Activated T-cell treated with anti-CD3 and anti-CD28 coated beads, Interleukin-2, amount 50 U/mL, for 72 hours (primary cell): ENCODE measurements around the gene CRISP2. TPM values are rescaled to one million over a fixed set of nuclear protein-coding genes. Genes with fewer than 3 reads are reported as not detected.
"Not testable (repeated sequence)": the region's sequence is repeated elsewhere in the genome, so short reads cannot be mapped to it uniquely, and the experiment has no call there.

Experiments
- ATAC-seq, 2 donors: fragments of 150-1000 bp; cut with Tn5 transposase; replicated peaks in 1 of 2; 2 replicates each; pipeline ENCODE4 v1.10.0; 2021; ENCODE audit warnings: moderate library complexity in 2 of 2, mild to moderate bottlenecking in 1 of 2
- DNase-seq, 2 donors: peaks; one replicate each; pipeline ENCODE4 v3.0.0; 2021 to 2022; ENCODE audit warnings: mixed read lengths in 1 of 2
- H3K27ac Mint-ChIP-seq: one replicate; pipeline ENCODE4 v1.8.0; 2022; ENCODE audit warnings: mild to moderate bottlenecking, moderate library complexity, mixed read lengths
- H3K27me3 Mint-ChIP-seq: one replicate; pipeline ENCODE4 v1.8.0; 2022; ENCODE audit warnings: low read depth, mixed read lengths
- H3K36me3 Mint-ChIP-seq, 2 donors: one replicate each; pipeline ENCODE4 v1.8.0; 2022; ENCODE audit warnings: mixed read lengths in 2 of 2, mild to moderate bottlenecking in 1 of 2; ENCODE audit not compliant: insufficient read depth in 2 of 2
- H3K4me1 Mint-ChIP-seq: one replicate; pipeline ENCODE4 v1.8.0; 2022; ENCODE audit warnings: low read depth, mixed read lengths
- H3K4me3 Mint-ChIP-seq, 2 donors: one replicate each; pipeline ENCODE4 v1.8.0; 2022; ENCODE audit warnings: mild to moderate bottlenecking in 2 of 2, mixed read lengths in 2 of 2, moderate library complexity in 2 of 2
- H3K9me3 Mint-ChIP-seq, 2 donors: one replicate each; pipeline ENCODE4 v1.8.0; 2022; ENCODE audit warnings: mixed read lengths in 2 of 2
- total RNA-seq, 2 donors: library from RNA; stranded (reverse); gene quantifications; one replicate each; pipeline ENCODE4 v1.2.3, GENCODE V29; 2022

The CRISP2 gene, protein sequence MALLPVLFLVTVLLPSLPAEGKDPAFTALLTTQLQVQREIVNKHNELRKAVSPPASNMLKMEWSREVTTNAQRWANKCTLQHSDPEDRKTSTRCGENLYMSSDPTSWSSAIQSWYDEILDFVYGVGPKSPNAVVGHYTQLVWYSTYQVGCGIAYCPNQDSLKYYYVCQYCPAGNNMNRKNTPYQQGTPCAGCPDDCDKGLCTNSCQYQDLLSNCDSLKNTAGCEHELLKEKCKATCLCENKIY
- not detected for total RNA-seq

DNA sequence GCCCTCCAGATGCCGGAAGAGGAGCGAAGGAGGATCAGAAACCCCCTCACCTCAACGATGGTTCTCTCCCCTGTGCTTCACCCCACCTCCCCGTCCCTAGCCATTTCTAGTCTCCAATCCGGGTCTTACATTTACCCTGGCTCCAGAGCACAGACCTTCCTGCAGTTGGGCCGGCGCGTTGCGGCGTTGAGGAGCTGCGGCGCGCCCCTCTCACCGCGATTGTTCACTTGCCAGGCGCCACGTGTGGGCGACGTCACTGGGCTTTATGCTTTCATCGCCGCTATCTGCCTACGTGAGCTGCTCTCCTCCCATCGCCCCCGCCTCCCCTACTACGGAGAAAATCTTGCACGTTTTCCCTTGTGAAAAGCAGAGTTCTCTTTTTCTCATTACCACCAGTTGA lies at the start of gene CRISP2:
TSS of gene CRISP2 (minus strand) at position 198 of the 400 bp plus-strand sequence. CDS start 4,347 bp downstream, outside the sequence.
- no peaks in the 10 kb centered on the region for H3K36me3 Mint-ChIP-seq
- ATAC-seq = no peak
- no peaks in the 10 kb centered on the region for H3K27me3 Mint-ChIP-seq
- peaks cover 2 to 5% of the 10 kb centered on the region in 2 donors for H3K9me3 Mint-ChIP-seq
- no peak within 1 kb of the TSS for H3K27ac Mint-ChIP-seq
- no peak within 1 kb of the TSS for H3K4me3 Mint-ChIP-seq
- no peak for DNase-seq
- H3K4me1 Mint-ChIP-seq = no peaks in the 10 kb centered on the region

DNA sequence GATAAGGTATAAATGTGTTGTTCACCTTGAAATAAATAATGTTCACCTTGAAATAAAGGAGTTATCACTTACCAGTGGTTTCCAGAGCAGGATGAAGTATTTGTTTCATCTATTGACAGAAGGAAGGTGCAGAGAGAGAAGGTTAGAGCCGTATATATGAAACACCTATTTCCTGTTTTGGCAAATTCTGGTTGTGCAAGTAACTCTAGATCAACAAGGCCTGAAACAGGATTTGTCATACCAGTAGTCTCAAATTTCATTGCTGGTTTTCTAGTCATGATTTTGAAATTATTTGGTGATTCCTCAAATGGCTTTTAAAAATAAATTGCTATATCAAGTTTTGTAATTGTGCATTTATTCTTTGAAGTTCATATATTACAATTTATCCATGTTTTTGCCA lies 30.9 kb upstream of the CRISP2 start, which contains the start of gene CRISP3:
TSS of gene CRISP3 (minus strand) at position 130 of the 400 bp plus-strand sequence. CDS start at position 109, 21 bp downstream.
- peaks cover 2% of the 10 kb centered on the region in 2 donors for H3K9me3 Mint-ChIP-seq
- no peak within 1 kb of the TSS for H3K27ac Mint-ChIP-seq
- no peak within 1 kb of the TSS for H3K4me3 Mint-ChIP-seq
- no peak for DNase-seq
- no peaks in the 10 kb centered on the region for H3K27me3 Mint-ChIP-seq
- H3K36me3 Mint-ChIP-seq = no peaks in the 10 kb centered on the region
- H3K4me1 Mint-ChIP-seq = no peaks in the 10 kb centered on the region
- no peak for ATAC-seq

DNA sequence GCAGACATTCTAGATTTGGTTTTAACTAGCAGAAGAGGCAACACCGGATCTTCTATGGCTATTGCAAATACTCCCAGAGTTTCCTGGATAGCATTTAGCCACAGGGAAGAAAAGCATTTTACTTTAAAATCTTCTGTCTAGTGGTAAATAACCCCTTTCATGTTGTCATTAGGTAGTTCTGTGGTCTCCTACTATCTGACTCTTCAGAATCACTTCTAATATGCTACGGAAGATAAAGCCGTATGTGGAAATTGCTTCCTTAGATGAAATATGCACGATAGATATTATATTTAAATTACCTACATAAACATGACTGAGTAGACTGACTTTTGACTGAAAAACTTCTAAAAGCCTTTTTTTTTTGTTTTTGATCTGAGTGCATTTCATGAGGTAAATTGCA lies 30.1 kb upstream of the CRISP2 start:
- no peak for DNase-seq
- no peak for ATAC-seq
- Mint-ChIP-seq H3K27ac (no peak overlapping the region), H3K27me3 (no peaks in the 10 kb centered on the region), H3K4me3 (no peak overlapping the region), H3K4me1 (no peaks in the 10 kb centered on the region), H3K9me3 (peaks cover 2% of the 10 kb centered on the region in 2 donors), H3K36me3 (no peaks in the 10 kb centered on the region)

DNA sequence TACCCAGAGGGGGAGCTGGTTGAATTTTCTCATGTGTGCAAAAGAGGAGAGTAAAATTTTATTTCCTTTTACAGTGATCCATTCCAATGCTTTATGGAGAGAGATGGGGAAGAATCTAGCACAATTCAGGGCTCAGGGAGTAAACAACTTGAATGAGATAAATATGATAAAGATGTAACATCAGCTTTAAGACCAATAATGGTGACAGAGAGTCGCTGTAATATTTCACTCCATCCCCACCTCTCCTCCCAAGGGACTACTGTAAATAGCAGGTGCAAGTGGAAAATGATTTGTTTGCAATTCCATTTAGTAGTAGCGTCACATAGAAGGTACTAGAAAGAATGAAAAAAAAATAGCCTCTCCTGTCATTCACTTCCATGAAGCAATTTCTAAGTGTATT lies 26.1 kb upstream of the CRISP2 start:
- Mint-ChIP-seq H3K27me3 (no peaks in the 10 kb centered on the region), H3K4me3 (no peak overlapping the region), H3K4me1 (no peaks in the 10 kb centered on the region), H3K9me3 (peaks cover 2% of the 10 kb centered on the region in 2 donors), H3K36me3 (no peaks in the 10 kb centered on the region), H3K27ac (no peak overlapping the region)
- DNase-seq (no peak), ATAC-seq (no peak)

DNA sequence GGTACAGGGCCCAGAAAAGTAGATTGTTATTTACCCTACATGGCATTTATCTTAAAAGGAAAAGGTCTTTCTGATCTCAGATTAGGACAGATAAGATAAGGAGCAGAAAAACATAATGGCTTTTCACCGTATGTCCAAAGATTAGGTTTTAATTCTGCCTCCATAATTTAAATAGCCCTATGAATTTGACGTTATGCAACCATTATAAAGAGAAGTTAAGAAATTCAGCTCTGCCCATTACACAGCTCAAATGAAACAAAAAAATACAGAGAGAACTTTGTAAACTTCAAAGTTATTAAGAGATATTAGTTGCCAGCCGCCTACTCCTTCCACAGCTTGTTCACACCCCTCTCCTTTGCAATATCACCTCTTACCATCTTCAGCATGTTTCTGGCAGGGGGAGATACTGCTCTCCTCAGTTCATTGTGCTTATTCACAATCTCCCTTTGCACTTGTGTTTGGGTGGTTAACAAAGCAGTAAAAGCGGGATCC lies 22.7 kb upstream of the CRISP2 start:
- DNase-seq = no peak
- no peaks in the 10 kb centered on the region for H3K27me3 Mint-ChIP-seq
- peaks cover 1 to 2% of the 10 kb centered on the region in 2 donors for H3K9me3 Mint-ChIP-seq
- no peaks in the 10 kb centered on the region for H3K4me1 Mint-ChIP-seq
- ATAC-seq = no peak
- H3K36me3 Mint-ChIP-seq = no peaks in the 10 kb centered on the region
- H3K4me3 Mint-ChIP-seq = no peak overlapping the region
- no peak overlapping the region for H3K27ac Mint-ChIP-seq

DNA sequence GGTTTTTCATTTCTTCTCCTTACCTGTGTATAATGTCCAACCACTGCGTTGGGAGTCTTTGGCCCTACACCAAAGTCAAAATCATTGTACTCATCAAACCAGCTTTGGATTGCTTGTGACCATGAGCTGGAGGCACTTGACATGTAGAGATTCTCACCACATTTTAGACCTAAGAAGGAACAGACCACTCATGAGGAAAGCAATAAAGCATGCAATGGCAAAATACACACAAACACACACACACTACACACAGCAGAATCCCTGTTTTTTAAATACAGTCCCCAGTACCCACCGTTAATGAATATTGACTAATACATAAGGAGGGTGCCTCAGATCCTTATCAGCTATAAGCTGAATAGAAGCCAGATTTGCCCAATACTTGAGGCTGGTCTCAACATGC lies 20.3 kb upstream of the CRISP2 start:
- Mint-ChIP-seq H3K27me3 (no peaks in the 10 kb centered on the region), H3K36me3 (no peaks in the 10 kb centered on the region), H3K9me3 (peaks cover 0 to 2% of the 10 kb centered on the region in 2 donors), H3K4me3 (no peak overlapping the region), H3K27ac (no peak overlapping the region), H3K4me1 (no peaks in the 10 kb centered on the region)
- ATAC-seq = no peak
- no peak for DNase-seq

DNA sequence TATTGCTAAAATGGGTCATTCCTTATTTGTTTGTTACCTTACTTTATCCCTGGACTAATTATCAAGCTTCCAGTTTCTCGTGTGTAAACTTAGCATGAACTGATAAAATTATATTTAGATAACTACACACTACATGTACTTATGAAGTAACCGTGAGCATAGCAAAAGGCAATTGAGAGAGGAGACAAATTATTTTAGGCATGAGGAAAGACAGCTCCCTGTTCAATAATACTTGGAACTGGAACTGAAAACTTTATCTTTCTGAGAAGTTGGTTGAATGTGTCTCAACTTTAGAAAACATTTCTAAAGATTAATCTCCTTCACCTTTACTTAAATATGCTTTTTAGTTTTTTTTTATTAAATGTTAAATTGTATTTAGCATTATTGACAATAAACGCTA lies 19.4 kb upstream of the CRISP2 start:
- no peaks in the 10 kb centered on the region for H3K4me1 Mint-ChIP-seq
- H3K27me3 Mint-ChIP-seq = no peaks in the 10 kb centered on the region
- H3K4me3 Mint-ChIP-seq = no peak overlapping the region
- no peak for DNase-seq
- no peak overlapping the region for H3K27ac Mint-ChIP-seq
- ATAC-seq = no peak
- no peaks in the 10 kb centered on the region for H3K36me3 Mint-ChIP-seq
- peaks cover 0 to 2% of the 10 kb centered on the region in 2 donors for H3K9me3 Mint-ChIP-seq

DNA sequence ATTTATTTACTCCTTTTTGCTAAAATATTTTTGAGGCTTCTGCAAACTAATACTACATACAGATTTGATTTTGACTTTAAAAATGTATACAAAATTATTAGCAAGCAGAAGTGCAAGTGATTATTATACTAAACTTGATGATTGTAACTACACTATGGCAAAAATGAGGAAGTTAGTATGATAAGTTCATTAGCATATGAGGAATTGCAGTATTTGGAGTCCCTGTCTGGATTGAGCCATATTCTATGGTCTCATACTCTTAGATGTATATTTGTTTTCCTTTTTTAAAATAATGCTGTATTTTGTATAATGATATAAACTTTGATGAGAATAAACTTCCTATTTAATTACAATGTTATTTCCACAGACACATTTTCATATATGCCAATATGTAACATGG lies 16.9 kb upstream of the CRISP2 start:
- Mint-ChIP-seq H3K27me3 (no peaks in the 10 kb centered on the region), H3K4me1 (no peaks in the 10 kb centered on the region), H3K36me3 (no peaks in the 10 kb centered on the region), H3K9me3 (peaks cover 0 to 5% of the 10 kb centered on the region in 2 donors), H3K4me3 (no peak overlapping the region), H3K27ac (no peak overlapping the region)
- DNase-seq = no peak
- no peak for ATAC-seq

DNA sequence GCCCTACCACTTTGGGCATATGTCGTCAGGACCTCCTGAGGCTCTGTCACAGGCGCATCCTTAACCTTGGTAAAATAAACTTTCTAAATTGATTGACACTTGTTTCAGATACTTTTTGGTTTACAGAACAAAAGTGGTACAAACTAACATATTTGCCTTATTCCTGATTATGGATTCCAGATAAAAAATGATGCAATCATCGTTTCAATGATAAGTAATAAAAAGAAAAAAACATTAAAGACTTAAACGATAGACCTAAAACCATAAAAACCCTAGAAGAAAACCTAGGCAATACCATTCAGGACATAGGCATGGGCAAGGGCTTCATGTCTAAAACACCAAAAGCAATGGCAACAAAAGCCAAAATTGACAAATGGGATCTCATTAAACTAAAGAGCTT lies 10.6 kb upstream of the CRISP2 start:
- not testable (repeated sequence) for H3K4me1 Mint-ChIP-seq, DNase-seq, H3K36me3 Mint-ChIP-seq, H3K9me3 Mint-ChIP-seq, H3K27ac Mint-ChIP-seq, ATAC-seq, H3K4me3 Mint-ChIP-seq, H3K27me3 Mint-ChIP-seq

DNA sequence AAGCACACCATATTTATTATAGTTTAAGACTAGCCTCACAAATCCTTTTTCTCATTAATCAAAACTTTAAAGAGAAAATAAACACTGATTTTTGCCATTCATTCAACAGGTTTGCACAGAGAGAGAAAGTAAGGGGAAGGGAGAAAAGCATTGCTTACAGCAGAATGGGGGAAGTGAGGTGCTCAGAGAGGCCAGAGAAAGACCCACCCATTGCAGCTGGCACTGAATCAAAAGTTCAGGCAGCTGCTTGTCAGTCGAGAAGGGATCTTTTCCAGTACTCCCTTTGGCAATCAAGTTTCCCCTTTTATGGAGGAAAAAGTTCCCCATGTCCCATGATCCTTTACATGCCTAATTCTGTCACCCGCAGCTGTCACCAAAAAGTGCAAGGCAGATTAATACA lies 8.0 kb upstream of the CRISP2 start:
- H3K36me3 Mint-ChIP-seq = peaks cover 0 to 2% of the 10 kb centered on the region in 2 donors
- no peak overlapping the region for H3K27ac Mint-ChIP-seq
- peaks cover 2 to 8% of the 10 kb centered on the region in 2 donors for H3K9me3 Mint-ChIP-seq
- no peak overlapping the region for H3K4me3 Mint-ChIP-seq
- ATAC-seq = no peak
- H3K27me3 Mint-ChIP-seq = no peaks in the 10 kb centered on the region
- DNase-seq = no peak
- no peaks in the 10 kb centered on the region for H3K4me1 Mint-ChIP-seq

DNA sequence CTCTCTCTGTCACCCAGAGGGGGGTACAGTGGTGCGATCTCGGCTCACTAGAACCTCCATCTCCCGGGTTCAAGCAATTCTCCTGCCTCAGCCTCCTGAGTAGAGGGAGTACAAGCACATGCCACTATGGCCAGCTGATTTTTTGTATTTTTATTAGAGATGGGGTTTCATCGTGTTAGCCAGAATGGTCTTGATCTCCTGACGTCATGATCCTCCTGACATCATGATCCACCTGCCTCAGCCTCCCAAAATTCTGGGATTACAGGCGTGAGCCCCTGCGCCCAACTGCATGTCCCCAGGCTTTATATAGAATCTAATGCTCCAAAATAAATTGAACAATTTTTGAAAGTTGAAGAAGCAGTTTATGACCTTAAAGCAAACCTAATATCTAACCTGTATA lies 7.0 kb upstream of the CRISP2 start:
- no peaks in the 10 kb centered on the region for H3K27me3 Mint-ChIP-seq
- peaks cover 2 to 7% of the 10 kb centered on the region in 2 donors for H3K9me3 Mint-ChIP-seq
- H3K4me3 Mint-ChIP-seq = no peak overlapping the region
- H3K36me3 Mint-ChIP-seq = peaks cover 0 to 2% of the 10 kb centered on the region in 2 donors
- H3K27ac Mint-ChIP-seq = no peak overlapping the region
- no peak for DNase-seq
- H3K4me1 Mint-ChIP-seq = no peaks in the 10 kb centered on the region
- no peak for ATAC-seq

DNA sequence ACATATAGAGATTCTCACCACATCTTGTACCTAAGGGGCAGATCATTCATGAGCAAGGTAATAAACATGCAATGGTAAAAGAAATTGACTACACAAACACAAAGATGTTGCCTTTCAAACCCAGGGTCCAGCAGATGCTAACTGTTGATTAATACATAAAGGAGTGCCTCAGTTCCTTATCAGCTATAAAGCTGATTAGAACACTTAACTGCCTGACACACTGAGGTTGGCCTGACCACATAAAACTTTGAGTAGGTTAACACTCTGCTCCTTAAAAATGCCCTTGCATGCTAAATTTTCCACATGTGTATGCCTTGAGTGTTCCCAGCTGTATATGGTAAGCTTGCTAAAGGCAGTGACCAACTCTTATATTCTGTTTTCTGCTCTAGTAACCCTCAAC lies 14.9 kb downstream of the CRISP2 start:
- ATAC-seq = no peak
- H3K4me3 Mint-ChIP-seq = no peak overlapping the region
- no peak overlapping the region for H3K27ac Mint-ChIP-seq
- H3K4me1 Mint-ChIP-seq = no peaks in the 10 kb centered on the region
- DNase-seq = no peak
- H3K36me3 Mint-ChIP-seq = peaks cover 0 to 1% of the 10 kb centered on the region in 2 donors
- H3K27me3 Mint-ChIP-seq = no peaks in the 10 kb centered on the region
- peaks cover 7 to 9% of the 10 kb centered on the region in 2 donors for H3K9me3 Mint-ChIP-seq

DNA sequence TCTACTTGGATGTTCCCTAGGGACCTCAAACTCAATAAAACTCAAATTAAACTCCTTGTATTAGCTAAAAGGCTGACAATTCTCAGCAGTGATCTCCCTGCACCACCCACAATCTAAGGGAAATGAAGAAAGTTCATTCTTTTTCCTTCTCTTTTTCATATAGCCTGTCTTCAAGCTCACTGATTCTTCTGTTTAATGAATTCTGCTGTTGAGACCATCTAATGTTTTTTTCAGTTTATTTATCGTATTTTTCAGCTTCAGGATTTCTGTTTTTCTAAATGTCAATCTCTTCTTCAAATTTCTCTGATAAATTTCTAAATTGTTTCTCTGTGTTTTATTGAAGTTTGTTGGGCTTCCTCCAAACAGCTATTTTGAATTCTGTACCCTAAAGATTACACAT lies 19.8 kb downstream of the CRISP2 start:
- no peaks in the 10 kb centered on the region for H3K27me3 Mint-ChIP-seq
- H3K36me3 Mint-ChIP-seq = peaks cover 0 to 1% of the 10 kb centered on the region in 2 donors
- peaks cover 6% of the 10 kb centered on the region in 2 donors for H3K9me3 Mint-ChIP-seq
- DNase-seq = no peak
- no peaks in the 10 kb centered on the region for H3K4me1 Mint-ChIP-seq
- ATAC-seq = no peak
- no peak overlapping the region for H3K27ac Mint-ChIP-seq
- no peak overlapping the region for H3K4me3 Mint-ChIP-seq

DNA sequence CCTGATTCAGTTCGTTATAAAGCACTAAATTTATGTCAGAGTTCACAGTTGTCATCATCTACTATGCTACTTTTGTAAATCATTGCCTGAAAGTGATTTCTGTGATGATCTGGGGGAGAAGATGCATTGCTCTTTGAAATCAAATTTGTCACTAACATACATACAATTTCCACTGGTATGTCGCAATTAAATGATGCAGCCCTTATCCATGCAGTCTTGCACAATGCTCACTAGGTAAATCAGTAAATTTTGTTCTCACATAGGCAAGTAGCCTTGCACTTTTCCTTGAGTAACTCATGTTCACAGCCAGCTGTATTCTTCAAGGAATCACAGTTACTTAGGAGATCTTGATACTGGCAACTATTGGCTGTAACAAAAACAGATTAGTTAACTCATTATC lies 20.8 kb downstream of the CRISP2 start:
- no peak overlapping the region for H3K27ac Mint-ChIP-seq
- no peaks in the 10 kb centered on the region for H3K4me1 Mint-ChIP-seq
- no peak for ATAC-seq
- no peak for DNase-seq
- H3K36me3 Mint-ChIP-seq = peaks cover 0 to 1% of the 10 kb centered on the region in 2 donors
- H3K27me3 Mint-ChIP-seq = no peaks in the 10 kb centered on the region
- peaks cover 6% of the 10 kb centered on the region in 2 donors for H3K9me3 Mint-ChIP-seq
- no peak overlapping the region for H3K4me3 Mint-ChIP-seq
